Measurements from ENCODE around the gene IKZF4.

DNA sequence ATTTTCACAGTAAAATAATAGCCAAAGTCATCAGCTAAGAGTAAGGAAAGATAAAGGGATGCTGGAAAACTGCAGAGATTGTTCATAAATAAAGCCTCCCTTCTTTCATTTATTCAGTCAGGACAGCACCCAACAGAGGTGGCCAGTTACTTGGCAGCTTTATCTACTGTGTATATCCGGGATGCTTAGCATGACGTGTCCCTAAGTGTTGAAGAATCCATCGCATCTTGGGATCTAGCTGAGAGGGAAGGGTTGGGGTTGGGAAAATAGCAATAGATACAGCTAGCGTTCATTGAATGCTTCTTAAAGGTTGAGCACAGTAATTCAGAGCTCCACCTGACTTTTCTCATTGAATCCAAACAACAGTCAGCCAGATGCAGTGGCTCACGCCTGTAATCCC is 53.6 kb downstream of the IKZF4 start:
- no peak for TF ChIP-seq CTCF (IDR thresholded peaks at IDR 0.05; ENCODE audit: borderline replicate concordance, extremely low read depth, low read length, poor library complexity, severe bottlenecking)
- no peak for TF ChIP-seq EZH2 (IDR thresholded peaks at IDR 0.05; ENCODE audit: borderline replicate concordance, low read depth, low read length, severe bottlenecking)

Measured in DND-41 (cell line).